KMS-11 (cell line): ENCODE data around the gene R3HDM2.

Source experiments
- H2AFZ ChIP-seq: fragments of 200-600 bp; sonication (generic); 2 replicates; pipeline ENCODE4 v1.6.1; 2016; ENCODE audit warnings: antibody characterized with exemption, mixed run types, low read depth
- H3K27ac ChIP-seq: fragments of 200-600 bp; sonication (generic); 2 replicates; pipeline ENCODE4 v1.6.1; 2016; ENCODE audit warnings: mild to moderate bottlenecking, mixed run types
- H3K27me3 ChIP-seq: fragments of 200-600 bp; sonication (generic); 2 replicates; pipeline ENCODE4 v1.6.1; 2017; ENCODE audit warnings: mild to moderate bottlenecking, low read depth, mixed run types, moderate library complexity; ENCODE audit not compliant: insufficient read depth
- H3K36me3 ChIP-seq: fragments of 200-600 bp; sonication (generic); 2 replicates; pipeline ENCODE4 v1.6.1; 2017; ENCODE audit warnings: mild to moderate bottlenecking, mixed run types; ENCODE audit not compliant: insufficient read depth
- H3K4me1 ChIP-seq: fragments of 200-600 bp; sonication (generic); 2 replicates; pipeline ENCODE4 v1.6.1; 2016; ENCODE audit warnings: mild to moderate bottlenecking, low read depth, mixed run types; ENCODE audit not compliant: poor library complexity, severe bottlenecking
- H3K4me2 ChIP-seq: fragments of 200-600 bp; sonication (generic); 2 replicates; pipeline ENCODE4 v1.7.0; 2016; ENCODE audit warnings: mild to moderate bottlenecking, mixed run types
- H3K4me3 ChIP-seq: fragments of 200-600 bp; sonication (generic); IDR thresholded peaks from 2 replicates; pipeline ENCODE4 v1.6.1; 2017; ENCODE audit warnings: low read depth, low read length, mixed read lengths; ENCODE audit not compliant: insufficient read depth
- H3K79me2 ChIP-seq: fragments of 200-600 bp; sonication (generic); 2 replicates; pipeline ENCODE4 v1.6.1; 2016; ENCODE audit warnings: low read depth, mixed run types; ENCODE audit not compliant: insufficient read depth
- H3K9ac ChIP-seq: fragments of 200-600 bp; sonication (generic); 2 replicates; pipeline ENCODE4 v1.6.1; 2016; ENCODE audit warnings: mild to moderate bottlenecking, mixed run types
- H4K20me1 ChIP-seq: fragments of 200-600 bp; sonication (generic); 2 replicates; pipeline ENCODE4 v1.6.1; 2016; ENCODE audit warnings: mild to moderate bottlenecking, mixed run types; ENCODE audit not compliant: insufficient read depth
- CTCF ChIP-seq: fragments of 200-600 bp; sonication (generic); conservative IDR thresholded peaks from 2 replicates; pipeline ENCODE4 v1.6.1; 2017; ENCODE audit warnings: low read depth, mild to moderate bottlenecking, antibody characterized with exemption, low read length, moderate library complexity, mixed read lengths

R3HDM2 gene

DNA sequence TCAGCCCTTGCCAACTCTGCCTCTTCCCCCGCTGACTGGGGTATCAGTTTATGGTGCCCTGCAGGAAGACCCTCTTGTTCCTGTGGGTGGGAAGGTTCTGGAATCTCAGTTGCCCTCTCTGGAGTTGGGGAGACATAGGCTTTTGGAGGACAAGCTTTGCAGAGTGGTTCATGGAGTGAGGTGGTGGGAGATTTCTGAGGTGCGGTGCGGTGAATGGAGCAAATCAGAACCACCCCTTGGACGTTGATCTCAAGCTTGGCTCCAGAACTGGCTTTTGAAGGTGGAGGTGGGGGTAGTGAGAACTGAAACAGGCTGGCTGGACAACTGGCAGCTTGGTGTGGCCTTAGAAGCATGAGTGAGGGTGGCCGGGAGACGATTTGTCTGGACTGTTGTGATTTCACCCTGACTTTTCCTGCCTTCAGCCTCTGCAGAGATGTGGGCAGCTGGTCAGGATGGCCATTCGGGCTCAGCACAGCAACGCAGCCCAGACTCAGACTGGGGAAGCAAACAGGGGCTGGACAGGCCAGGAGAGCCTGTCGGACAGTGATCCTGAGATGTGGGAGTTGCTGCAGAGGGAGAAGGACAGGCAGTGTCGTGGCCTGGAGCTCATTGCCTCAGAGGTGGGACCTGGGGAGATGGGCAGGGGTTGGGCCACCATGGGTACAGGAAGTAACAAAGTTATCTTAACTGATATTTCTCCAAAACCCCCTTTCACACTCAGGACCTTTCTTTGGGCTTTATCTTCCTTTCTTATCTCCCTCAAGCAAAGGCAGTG, 200.3 kb downstream of the R3HDM2 start:
- Histone ChIP-seq H2AFZ (peak overlapping the region; percentile 94; the same call in 1 of the 2 replicates), H3K4me2 (peak overlapping the region; percentile 74), H3K36me3 (peaks cover 12% of the 10 kb centered on the region; the same call in 1 of the 2 replicates), H3K27me3 (no peaks in the 10 kb centered on the region), H3K27ac (peak overlapping the region; percentile 82), H3K4me1 (peaks cover 27% of the 10 kb centered on the region), H3K4me3 (peak overlapping the region; percentile 77), H3K79me2 (peaks cover 35% of the 10 kb centered on the region), H4K20me1 (no peaks in the 10 kb centered on the region), H3K9ac (peak overlapping the region; percentile 94)
- no peak; the same call in 1 of the 2 replicates for TF ChIP-seq CTCF

DNA sequence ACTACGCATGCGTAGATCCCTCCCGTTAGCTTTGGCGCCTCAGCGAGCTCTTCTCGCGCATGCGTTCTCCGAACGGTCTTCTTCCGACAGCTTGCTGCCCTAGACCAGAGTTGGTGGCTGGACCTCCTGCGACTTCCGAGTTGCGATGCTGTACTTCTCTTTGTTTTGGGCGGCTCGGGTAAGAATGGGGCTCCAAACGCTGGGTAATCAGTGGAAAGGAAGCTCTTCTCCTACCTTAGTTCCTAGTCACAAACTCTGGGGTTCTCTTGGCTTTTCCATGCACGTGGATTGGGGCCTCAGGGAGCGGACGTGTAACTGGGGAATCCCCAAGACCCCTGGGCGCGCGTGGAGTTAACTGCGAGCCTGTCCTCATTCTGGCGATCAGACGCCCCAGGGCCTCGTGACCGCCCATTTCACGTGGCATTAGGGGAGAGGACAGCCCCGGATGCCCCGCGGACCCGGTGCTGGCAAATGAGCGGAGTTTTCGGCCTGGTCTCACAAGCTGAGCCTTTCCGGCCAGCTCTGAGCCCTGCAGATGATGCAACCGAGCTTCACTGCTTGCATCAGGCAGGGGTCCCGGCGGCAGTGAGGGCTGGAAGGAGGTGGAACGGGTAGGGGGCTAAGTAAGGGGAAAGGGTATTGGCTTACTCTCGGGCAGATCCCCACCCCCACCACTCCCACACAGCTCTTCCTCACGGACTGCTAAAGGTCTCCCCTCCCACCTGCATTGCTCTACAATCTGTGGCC, 201.0 kb downstream of the R3HDM2 start, which contains the start of gene SHMT2:
Gene SHMT2 (plus strand): TSS at position 78 of the 747 bp plus-strand sequence. CDS start 68 bp downstream, at position 146.
- peak within 1 kb of the TSS; percentile 94 for H3K9ac ChIP-seq
- H3K27ac ChIP-seq: peak within 1 kb of the TSS; percentile 82
- peaks cover 12% of the 10 kb centered on the region; the same call in 1 of the 2 replicates for H3K36me3 ChIP-seq
- peak within 1 kb of the TSS; percentile 77 for H3K4me3 ChIP-seq
- 0 out of 2 replicates have a peak, but pooled peaks have one; percentile 2 for TF ChIP-seq CTCF
- H3K4me1 ChIP-seq: peaks cover 27% of the 10 kb centered on the region
- H3K79me2 ChIP-seq: peaks cover 35% of the 10 kb centered on the region
- no peaks in the 10 kb centered on the region for H3K27me3 ChIP-seq
- no peaks in the 10 kb centered on the region for H4K20me1 ChIP-seq
- peak within 1 kb of the TSS; percentile 94 for H2AFZ ChIP-seq
- peak within 1 kb of the TSS; percentile 74 for H3K4me2 ChIP-seq

DNA sequence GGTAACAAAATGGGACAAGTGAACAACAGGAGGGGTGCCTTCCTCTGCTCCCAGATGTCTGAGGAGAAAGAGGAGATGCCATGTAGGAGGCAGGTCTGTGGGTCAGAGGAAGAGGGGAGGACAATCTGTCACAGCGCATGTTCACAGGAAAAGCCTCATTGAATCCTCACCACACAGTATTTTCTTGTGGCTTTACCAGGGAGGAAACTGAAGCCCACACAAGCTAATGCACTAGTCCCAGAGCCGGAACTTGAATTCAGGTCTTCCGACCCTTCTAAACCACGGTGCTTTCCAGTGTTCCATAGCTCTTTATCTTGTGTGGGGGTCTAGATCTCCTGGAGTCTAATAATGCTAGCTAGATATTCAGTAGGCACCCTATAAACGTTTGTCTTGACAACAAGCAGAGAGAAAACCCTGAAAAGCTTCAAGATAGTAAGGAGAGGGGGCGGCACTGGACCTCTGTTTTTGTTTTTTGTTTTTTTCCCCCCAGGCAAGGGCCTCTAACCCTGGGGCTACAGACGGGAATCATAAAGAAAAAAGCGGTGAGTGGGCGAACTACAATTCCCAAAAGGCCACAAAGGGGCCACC, 201.7 kb downstream of the R3HDM2 start:
- Histone ChIP-seq H3K4me2 (peak overlapping the region; percentile 74), H3K36me3 (peaks cover 9% of the 10 kb centered on the region; the same call in 1 of the 2 replicates), H3K4me1 (peaks cover 27% of the 10 kb centered on the region), H2AFZ (peak overlapping the region; percentile 94), H4K20me1 (no peaks in the 10 kb centered on the region), H3K4me3 (no peak overlapping the region), H3K9ac (peak overlapping the region; percentile 94), H3K27ac (peak overlapping the region; percentile 82), H3K79me2 (peaks cover 35% of the 10 kb centered on the region), H3K27me3 (no peaks in the 10 kb centered on the region)
- peak; percentile 46; the same call in 1 of the 2 replicates for TF ChIP-seq CTCF

DNA sequence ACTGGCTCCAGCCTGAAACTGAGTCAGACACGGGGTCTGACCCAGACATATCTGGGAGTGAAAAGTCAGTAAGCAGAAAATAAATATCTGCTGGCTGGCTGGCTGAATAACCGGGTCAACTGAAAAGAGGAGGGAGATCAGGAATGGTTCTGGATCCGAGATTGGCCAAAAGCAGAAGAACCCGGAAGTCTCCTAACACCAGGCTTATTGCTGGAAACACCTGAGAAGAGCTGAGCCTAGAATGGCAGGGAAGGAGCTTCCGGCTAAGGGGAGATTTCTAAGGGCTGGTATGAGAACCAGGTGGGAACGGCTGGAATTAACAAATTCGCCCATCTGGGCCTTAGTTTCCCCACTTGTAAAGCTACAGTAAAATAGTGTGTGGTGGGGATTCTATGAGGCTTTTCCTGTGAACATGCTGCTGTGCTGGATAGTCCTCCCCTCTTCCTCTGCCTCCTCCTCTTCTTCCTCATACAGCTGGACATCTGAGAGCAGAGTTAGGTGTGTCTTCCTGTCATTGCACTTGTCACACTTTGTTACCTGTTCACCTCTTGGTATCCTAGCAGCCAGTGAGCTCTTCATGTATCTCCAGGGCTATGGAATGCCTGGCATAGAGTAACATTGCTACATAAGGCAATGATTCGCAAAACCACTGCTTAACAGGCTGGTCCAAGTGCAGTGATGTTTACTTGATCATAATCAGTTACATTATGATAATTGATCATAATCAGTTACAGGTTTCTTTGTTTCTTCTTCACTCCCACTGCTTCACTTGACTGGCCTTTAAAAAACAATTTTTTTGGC, 203.3 kb downstream of the R3HDM2 start:
- no peak overlapping the region for H2AFZ ChIP-seq
- H3K9ac ChIP-seq: no peak overlapping the region
- TF ChIP-seq CTCF: no peak
- peaks cover 35% of the 10 kb centered on the region for H3K79me2 ChIP-seq
- H3K4me3 ChIP-seq: no peak overlapping the region
- no peaks in the 10 kb centered on the region; the same call in 1 of the 2 replicates for H3K36me3 ChIP-seq
- H3K27ac ChIP-seq: no peak overlapping the region
- no peaks in the 10 kb centered on the region for H4K20me1 ChIP-seq
- peaks cover 27% of the 10 kb centered on the region for H3K4me1 ChIP-seq
- H3K27me3 ChIP-seq: peaks cover 8% of the 10 kb centered on the region; the same call in 1 of the 2 replicates
- H3K4me2 ChIP-seq: no peak overlapping the region
